NCI-H69 (cell line): ENCODE data around the gene DNMT3B.
"Not testable (repeated sequence)": the region's sequence is repeated elsewhere in the genome, so short reads cannot be mapped to it uniquely, and the experiment has no call there.

Source experiments
- DNase-seq: peaks from one replicate; lab custom pipeline; 2025; lab: John Stamatoyannopoulos, UW

The DNMT3B gene

GRCh38 chr20:32763202-32764004, 1.2 kb downstream of the DNMT3B start:
- DNase-seq, result peak; percentile 75

- peak; percentile 65 for DNase-seq
Observed at GRCh38 chr20:32764005-32764960, 2.1 kb downstream of the DNMT3B start.

GRCh38 chr20:32765230-32765875, 3.2 kb downstream of the DNMT3B start:
- not testable (repeated sequence) for DNase-seq

- no peak for DNase-seq
Observed at GRCh38 chr20:32767418-32768198, 5.4 kb downstream of the DNMT3B start.

GRCh38 chr20:32772046-32772445, 9.9 kb downstream of the DNMT3B start:
- peak; percentile 38 for DNase-seq

GRCh38 chr20:32773223-32773622, 11.0 kb downstream of the DNMT3B start:
- DNase-seq, result no peak

- DNase-seq, result no peak
Observed at GRCh38 chr20:32773855-32774254, 11.7 kb downstream of the DNMT3B start.

GRCh38 chr20:32775336-32775991, 13.3 kb downstream of the DNMT3B start:
- peak; percentile 83 for DNase-seq

- peak; percentile 55 for DNase-seq
Observed at GRCh38 chr20:32777177-32777956, 15.2 kb downstream of the DNMT3B start.

GRCh38 chr20:32779500-32780211, 17.5 kb downstream of the DNMT3B start:
- DNase-seq, result peak; percentile 49

- no peak for DNase-seq
Observed at GRCh38 chr20:32780278-32780677, 18.1 kb downstream of the DNMT3B start.

- peak; percentile 41 for DNase-seq
Observed at GRCh38 chr20:32780749-32781655, 18.8 kb downstream of the DNMT3B start.

GRCh38 chr20:32784369-32785080, 22.3 kb downstream of the DNMT3B start:
- DNase-seq, result no peak

- no peak for DNase-seq
Observed at GRCh38 chr20:32786059-32786760, 24.0 kb downstream of the DNMT3B start.

GRCh38 chr20:32787168-32787567, 25.0 kb downstream of the DNMT3B start:
- no peak for DNase-seq

- DNase-seq, result peak; percentile 78
Observed at GRCh38 chr20:32789896-32790750, 27.9 kb downstream of the DNMT3B start.
